ENCODE measurements around the gene EFNA3.

GRCh38 chr1:155030899-155031298, 47.7 kb upstream of the EFNA3 start:
- TF ChIP-seq EZH2phosphoT487 (IDR thresholded peaks at IDR 0.05; ENCODE audit: unreplicated experiment) (no peak), CTCF (conservative IDR thresholded peaks at IDR 0.05; ENCODE audit: low read depth in 2 of 2) (no peak), POLR2AphosphoS5 (IDR thresholded peaks at IDR 0.05; ENCODE audit: low read depth) (no peak), REST (IDR thresholded peaks at IDR 0.05; ENCODE audit: unreplicated experiment) (no peak), EZH2 (IDR thresholded peaks at IDR 0.05; ENCODE audit: low read depth, unreplicated experiment) (no peak), JUNB (IDR thresholded peaks at IDR 0.05; ENCODE audit: unreplicated experiment) (no peak), ZNF331 (CRISPR knock-in tag; IDR thresholded peaks at IDR 0.05; ENCODE audit: low read depth) (no peak), ZNF462 (CRISPR knock-in tag; IDR thresholded peaks at IDR 0.05) (no peak)
